8988T (cell line): ENCODE data around the gene PLOD3.
"Not testable (repeated sequence)": the region's sequence is repeated elsewhere in the genome, so short reads cannot be mapped to it uniquely, and the experiment has no call there.

ENCODE experiments used
- DNase-seq: peaks from one replicate; pipeline ENCODE4 v3.0.0; 2011

The PLOD3 gene

GRCh38 chr7:101211501-101211900, 5.9 kb downstream of the PLOD3 start:
- DNase-seq = no peak

- DNase-seq = no peak
These were observed 7.2 kb downstream of the PLOD3 start for GRCh38 chr7:101210143-101210542.

GRCh38 chr7:101208794-101209193, 8.6 kb downstream of the PLOD3 start:
- DNase-seq = no peak

- no peak for DNase-seq
These were observed 9.9 kb downstream of the PLOD3 start for GRCh38 chr7:101207459-101207858.

GRCh38 chr7:101206665-101207042, 10.7 kb downstream of the PLOD3 start:
- no peak for DNase-seq

- no peak for DNase-seq
These were observed 11.3 kb downstream of the PLOD3 start for GRCh38 chr7:101205901-101206664.

GRCh38 chr7:101203740-101204738, 13.3 kb downstream of the PLOD3 start:
- DNase-seq = not testable (repeated sequence)

- no peak for DNase-seq
These were observed 14.8 kb downstream of the PLOD3 start for GRCh38 chr7:101202603-101202918.

GRCh38 chr7:101201695-101202602, 15.4 kb downstream of the PLOD3 start:
- no peak for DNase-seq

GRCh38 chr7:101200862-101201599, 16.4 kb downstream of the PLOD3 start, which contains the start of gene MOGAT3:
Gene MOGAT3, minus strand, starts transcription at chr7:101201036. Its CDS starts 182 bp downstream, at chr7:101200854.
- DNase-seq = no peak

- no peak for DNase-seq
These were observed 16.9 kb downstream of the PLOD3 start for GRCh38 chr7:101200504-101200861.

- DNase-seq = not testable (repeated sequence)
These were observed 17.9 kb downstream of the PLOD3 start for GRCh38 chr7:101199522-101199921.

- DNase-seq = no peak
These were observed 18.9 kb downstream of the PLOD3 start for GRCh38 chr7:101198476-101198875.

- no peak for DNase-seq
These were observed 19.4 kb downstream of the PLOD3 start for GRCh38 chr7:101197991-101198390.

GRCh38 chr7:101195884-101196283, 21.5 kb downstream of the PLOD3 start:
- no peak for DNase-seq

GRCh38 chr7:101189109-101189508, 28.3 kb downstream of the PLOD3 start:
- no peak for DNase-seq

- no peak for DNase-seq
These were observed 30.4 kb downstream of the PLOD3 start for GRCh38 chr7:101186844-101187428.

GRCh38 chr7:101186194-101186593, 31.2 kb downstream of the PLOD3 start:
- DNase-seq = no peak

GRCh38 chr7:101185258-101185839, 32.0 kb downstream of the PLOD3 start:
- no peak for DNase-seq

- no peak for DNase-seq
These were observed 37.1 kb downstream of the PLOD3 start, which contains the start of gene NAT16 for GRCh38 chr7:101180130-101180755. Gene NAT16, minus strand, starts transcription at chr7:101180293. Its CDS starts 5,486 bp downstream, at chr7:101174807.

- DNase-seq = no peak
These were observed 37.7 kb downstream of the PLOD3 start for GRCh38 chr7:101179713-101180112.
